Fibroblast of lung (primary cell): ENCODE measurements around the gene LTF. TPM values are rescaled to one million over a fixed set of nuclear protein-coding genes. Genes with fewer than 3 reads are reported as not detected.
A peak's percentile ranks its signal among the peaks of the same experiment; 100 is the strongest.

Experiments
- DNase-seq, 2 donors: peaks; one replicate each; pipeline versions ENCODE4 v3.0.0 to v3.0.0-alpha.2; 2010; ENCODE audit warnings: low read depth in 2 of 2
- H2AFZ ChIP-seq: 2 replicates; pipeline ENCODE4 v1.5.1; 2012; ENCODE audit warnings: low read length, control low read depth, inconsistent platforms
- H3K27ac ChIP-seq: 2 replicates; pipeline ENCODE4 v1.5.1; 2011; ENCODE audit warnings: low read length, control low read depth; ENCODE audit not compliant: insufficient read depth
- H3K27me3 ChIP-seq: 2 replicates; pipeline ENCODE4 v1.5.1; 2011; ENCODE audit warnings: mild to moderate bottlenecking, low read length; ENCODE audit not compliant: control insufficient read depth, insufficient read depth
- H3K36me3 ChIP-seq: 2 replicates; pipeline ENCODE4 v1.5.1; 2011; ENCODE audit warnings: low read length; ENCODE audit not compliant: control insufficient read depth, insufficient read depth
- H3K4me1 ChIP-seq: 2 replicates; pipeline ENCODE4 v1.5.1; 2011; ENCODE audit warnings: low read length; ENCODE audit not compliant: control insufficient read depth, insufficient read depth; ENCODE audit errors: extremely low read depth
- H3K4me2 ChIP-seq: 2 replicates; pipeline ENCODE4 v1.5.1; 2011; ENCODE audit warnings: low read length, control low read depth; ENCODE audit not compliant: insufficient read depth; ENCODE audit errors: extremely low read depth
- H3K4me3 ChIP-seq, 4 experiments: fragments of 200-600 bp in 1 of 4; sonication (generic) in 1 of 4; replicated peaks in 1 of 4; 2 replicates each; pipeline ENCODE4 v1.5.1; 2011 to 2016; ENCODE audit warnings: low read length in 4 of 4, low read depth in 3 of 4, mild to moderate bottlenecking in 3 of 4, control low read depth in 2 of 4, inconsistent platforms in 1 of 4, mixed read lengths in 1 of 4; ENCODE audit not compliant: insufficient read depth in 1 of 4; ENCODE audit errors: control extremely low read depth in 1 of 4
- H3K79me2 ChIP-seq: 2 replicates; pipeline ENCODE4 v1.5.1; 2012; ENCODE audit warnings: mild to moderate bottlenecking, low read length, inconsistent platforms; ENCODE audit not compliant: control insufficient read depth, insufficient read depth
- H3K9ac ChIP-seq: 2 replicates; pipeline ENCODE4 v1.5.1; 2011; ENCODE audit warnings: mild to moderate bottlenecking, low read length, control low read depth; ENCODE audit not compliant: insufficient read depth
- H3K9me3 ChIP-seq: 2 replicates; pipeline ENCODE4 v1.5.1; 2012; ENCODE audit warnings: low read depth, low read length; ENCODE audit not compliant: control insufficient read depth, insufficient read depth
- H4K20me1 ChIP-seq: 2 replicates; pipeline ENCODE4 v1.5.1; 2011; ENCODE audit warnings: low read length; ENCODE audit not compliant: control insufficient read depth, insufficient read depth; ENCODE audit errors: extremely low read depth
- CTCF ChIP-seq, 2 donors: IDR thresholded peaks in 1 of 2; conservative IDR thresholded peaks in 1 of 2; 1 replicate in 1 of 2; 2 replicates in 1 of 2; pipeline ENCODE4 v1.5.1; 2011 to 2012; ENCODE audit warnings: low read length in 2 of 2, control low read depth in 1 of 2, inconsistent platforms in 1 of 2, low read depth in 1 of 2, mild to moderate bottlenecking in 1 of 2
- EZH2 ChIP-seq: IDR thresholded peaks from 2 replicates; pipeline ENCODE4 v1.5.1; 2012; ENCODE audit warnings: low read length, control low read depth, mild to moderate bottlenecking; ENCODE audit errors: missing control alignments
- polyA plus RNA-seq, 2 donors: library from polyadenylated mRNA; depleted of rRNA in 1 of 2; stranded (reverse) in 1 of 2; unstranded in 1 of 2; fragments of >200 nt; gene quantifications; 2 replicates each; pipeline ENCODE4 v1.2.1, GENCODE V29; 2011 to 2012; ENCODE audit warnings: missing spikeins in 1 of 2
- total RNA-seq: library from RNA; depleted of rRNA; stranded (reverse); fragments of >200 nt; gene quantifications from 2 replicates; pipeline ENCODE4 v1.2.1, GENCODE V29; 2014

Gene LTF
- total and polyA plus RNA-seq, 2 donors (not counting 1 experiment from before 2014, with no cell fraction given) = not detected

GRCh38 chr3:46416125-46416810, 48.4 kb downstream of the LTF start:
- Histone ChIP-seq H2AFZ (no peak overlapping the region), H3K4me2 (no peak overlapping the region), H3K27me3 (no peaks in the 10 kb centered on the region), H3K27ac (no peak overlapping the region), H3K9ac (no peak overlapping the region), H3K9me3 (no peaks in the 10 kb centered on the region), H3K36me3 (no peaks in the 10 kb centered on the region), H3K4me1 (no peaks in the 10 kb centered on the region), H3K4me3 (no peak overlapping the region), H4K20me1 (no peaks in the 10 kb centered on the region), H3K79me2 (no peaks in the 10 kb centered on the region)
- no peak for TF ChIP-seq CTCF (conservative IDR thresholded peaks at IDR 0.05 in 1 of 2, IDR thresholded peaks at IDR 0.05 in 1 of 2; ENCODE audit: low read depth in 1 of 2, low read length in 2 of 2)
- no peak for TF ChIP-seq EZH2
- peak in 1 of 2 donors; percentile 40 for DNase-seq

GRCh38 chr3:46414739-46415138, 50.0 kb downstream of the LTF start:
- H3K79me2 ChIP-seq = no peaks in the 10 kb centered on the region

GRCh38 chr3:46413951-46414350, 50.8 kb downstream of the LTF start:
- no peak overlapping the region for H3K4me3 ChIP-seq
- DNase-seq = no peak
- H3K27ac ChIP-seq = no peak overlapping the region
- H3K36me3 ChIP-seq = no peaks in the 10 kb centered on the region
- H3K27me3 ChIP-seq = no peaks in the 10 kb centered on the region
- no peak overlapping the region for H3K9ac ChIP-seq
- H3K79me2 ChIP-seq = no peaks in the 10 kb centered on the region
- no peaks in the 10 kb centered on the region for H3K4me1 ChIP-seq
- no peak overlapping the region for H2AFZ ChIP-seq
- no peaks in the 10 kb centered on the region for H3K9me3 ChIP-seq
- no peak for TF ChIP-seq EZH2
- TF ChIP-seq CTCF (conservative IDR thresholded peaks at IDR 0.05 in 1 of 2, IDR thresholded peaks at IDR 0.05 in 1 of 2; ENCODE audit: low read depth in 1 of 2, low read length in 2 of 2) = no peak
- no peaks in the 10 kb centered on the region for H4K20me1 ChIP-seq
- H3K4me2 ChIP-seq = no peak overlapping the region

More at GRCh38 chr3:46414739-46415138, 50.0 kb downstream of the LTF start:
- no peaks in the 10 kb centered on the region for H3K36me3 ChIP-seq
- no peak overlapping the region for H2AFZ ChIP-seq
- no peaks in the 10 kb centered on the region for H3K9me3 ChIP-seq
- TF ChIP-seq EZH2 (no peak), CTCF (conservative IDR thresholded peaks at IDR 0.05 in 1 of 2, IDR thresholded peaks at IDR 0.05 in 1 of 2; ENCODE audit: low read depth in 1 of 2, low read length in 2 of 2) (no peak)
- H4K20me1 ChIP-seq = no peaks in the 10 kb centered on the region
- H3K4me1 ChIP-seq = no peaks in the 10 kb centered on the region
- H3K27ac ChIP-seq = no peak overlapping the region
- no peak overlapping the region for H3K4me2 ChIP-seq
- H3K27me3 ChIP-seq = no peaks in the 10 kb centered on the region
- H3K9ac ChIP-seq = no peak overlapping the region
- no peak for DNase-seq
- H3K4me3 ChIP-seq = no peak overlapping the region
